HepG2 (cell line): ENCODE results near the gene LRRC19. TPM values are rescaled to one million over a fixed set of nuclear protein-coding genes. Genes with fewer than 3 reads are reported as not detected.

Experiments used
- ARID4A ChIP-seq: sonication (generic); formaldehyde crosslinking; IDR thresholded peaks from 2 replicates; pipeline ENCODE4 v1.5.0; 2020; ENCODE audit warnings: mild to moderate bottlenecking, missing genetic modification reagents, borderline replicate concordance
- E2F1 ChIP-seq: sonication (generic); formaldehyde crosslinking; IDR thresholded peaks from 2 replicates; pipeline ENCODE4 v1.5.0; 2020; ENCODE audit warnings: missing genetic modification reagents
- HDAC2 ChIP-seq: sonication (generic); formaldehyde crosslinking; IDR thresholded peaks from 2 replicates; pipeline ENCODE4 v1.4.0; 2020; ENCODE audit warnings: missing genetic modification reagents
- HNRNPK ChIP-seq: fragments of 200-400 bp; formaldehyde crosslinking; IDR thresholded peaks from 2 replicates; pipeline ENCODE4 v1.6.1; 2018; ENCODE audit warnings: low read length, low read depth, moderate library complexity, mild to moderate bottlenecking; ENCODE audit not compliant: poor library complexity, severe bottlenecking
- KMT2A ChIP-seq: sonication (generic); formaldehyde crosslinking; IDR thresholded peaks from 2 replicates; pipeline ENCODE4 v1.4.0; 2020; ENCODE audit warnings: missing genetic modification reagents
- LBX2 ChIP-seq: sonication (generic); formaldehyde crosslinking; IDR thresholded peaks from 2 replicates; pipeline ENCODE4 v1.5.0; 2020; ENCODE audit warnings: missing genetic modification reagents, mild to moderate bottlenecking, borderline replicate concordance
- NFKBIZ ChIP-seq: IDR thresholded peaks from 2 replicates; pipeline ENCODE4 v1.6.1; 2018; ENCODE audit warnings: missing genetic modification reagents, missing compliant biosample characterization
- RXRA ChIP-seq: sonication (generic); formaldehyde crosslinking; IDR thresholded peaks from 2 replicates; pipeline ENCODE4 v1.5.1; 2020; ENCODE audit warnings: missing genetic modification reagents
- SOX6 ChIP-seq, 2 experiments: fragments of 450-650 bp in 1 of 2; sonication (generic) in 1 of 2; formaldehyde crosslinking in 1 of 2; IDR thresholded peaks; 2 replicates each; pipeline versions ENCODE4 v1.4.0 to v1.6.1; 2017 to 2020; ENCODE audit warnings: antibody characterized with exemption in 1 of 2, mild to moderate bottlenecking in 1 of 2, missing genetic modification reagents in 1 of 2
- ZBTB10 ChIP-seq: sonication (generic); formaldehyde crosslinking; IDR thresholded peaks from 2 replicates; pipeline ENCODE4 v1.4.0; 2020; ENCODE audit warnings: missing genetic modification reagents, borderline replicate concordance
- ZBTB2 ChIP-seq: sonication (generic); formaldehyde crosslinking; IDR thresholded peaks from 2 replicates; pipeline ENCODE4 v1.8.0; 2022; ENCODE audit warnings: low read depth, missing genetic modification reagents
- ZFP1 ChIP-seq: IDR thresholded peaks from 2 replicates; pipeline ENCODE4 v1.6.1; 2016
- ZNF232 ChIP-seq: sonication (generic); formaldehyde crosslinking; IDR thresholded peaks from 2 replicates; pipeline ENCODE4 v1.4.0; 2020; ENCODE audit warnings: missing genetic modification reagents, borderline replicate concordance
- ZNF501 ChIP-seq: sonication (generic); formaldehyde crosslinking; IDR thresholded peaks from 2 replicates; pipeline ENCODE4 v1.5.1; 2020; ENCODE audit warnings: mild to moderate bottlenecking, moderate library complexity, missing genetic modification reagents
- ZNF512 ChIP-seq: sonication (generic); formaldehyde crosslinking; IDR thresholded peaks from 2 replicates; pipeline ENCODE4 v1.4.0; 2020; ENCODE audit warnings: mild to moderate bottlenecking, missing genetic modification reagents
- ZNF772 ChIP-seq: sonication (generic); formaldehyde crosslinking; IDR thresholded peaks from 2 replicates; pipeline ENCODE4 v1.5.0; 2020; ENCODE audit warnings: mild to moderate bottlenecking, missing genetic modification reagents
- polyA plus RNA-seq, 8 experiments: library from polyadenylated mRNA; depleted of rRNA in 3 of 8; stranded (reverse) in 7 of 8; unstranded in 1 of 8; fragments of >200 nt; fragmentation: Illumina TruSeq in 4 of 8; extraction: Trizol in 4 of 8; gene quantifications; 2 replicates each; pipeline versions ENCODE4 v1.2.1 to v1.2.3, GENCODE V29; 2011 to 2016; ENCODE audit warnings: low read depth in 4 of 8, missing spikeins in 1 of 8, mixed read lengths in 1 of 8; ENCODE audit not compliant: insufficient read depth in 1 of 8
- total RNA-seq, 5 experiments: library from RNA; depleted of rRNA; stranded (reverse); fragments of >200 nt; fragmentation: Illumina TruSeq; extraction: Trizol; gene quantifications; 2 replicates each; pipeline ENCODE4 v1.2.3, GENCODE V29; 2016; ENCODE audit warnings: low read depth in 1 of 5

Gene LRRC19
- total and polyA plus RNA-seq, 2 of the 13 experiments (the other 11 are each of a cell fraction or from before 2014, with no cell fraction given), result not detected

- TF ChIP-seq ZNF512, result no peak
- TF ChIP-seq HDAC2, result no peak; the same call in none of the 2 replicates
- TF ChIP-seq LBX2 (CRISPR knock-in tag), result no peak
- TF ChIP-seq ARID4A (CRISPR knock-in tag), result peak; percentile 91
- TF ChIP-seq RXRA (CRISPR knock-in tag), result no peak
- TF ChIP-seq ZNF501, result peak; percentile 81
- TF ChIP-seq HNRNPK, result no peak
- no peak for TF ChIP-seq ZNF772 (CRISPR knock-in tag)
- no peak for TF ChIP-seq NFKBIZ (CRISPR knock-in tag)
- TF ChIP-seq ZBTB10 (CRISPR knock-in tag), result no peak
- no peak for TF ChIP-seq ZBTB2 (CRISPR knock-in tag)
- peak; percentile 86 for TF ChIP-seq KMT2A (CRISPR knock-in tag)
- TF ChIP-seq ZFP1, result no peak
- no peak for TF ChIP-seq E2F1 (CRISPR knock-in tag)
- no peak for TF ChIP-seq SOX6 (IDR thresholded peaks at IDR 0.05)
- no peak for TF ChIP-seq SOX6 (CRISPR knock-in tag; IDR thresholded peaks at IDR 0.05)
- no peak for TF ChIP-seq ZNF232 (CRISPR knock-in tag)
These were observed 49.3 kb downstream of the LRRC19 start, which contains the start of gene IFT74 (continued) for GRCh38 chr9:26955921-26956859.
